Suprapubic skin (tissue), 4 donors: Measurements from ENCODE around the gene USP48. TPM values are rescaled to one million over a fixed set of nuclear protein-coding genes. Genes with fewer than 3 reads are reported as not detected.

Experiments
- DNase-seq, 2 donors: peaks; one replicate each; pipeline ENCODE4 v3.0.0-alpha.2; 2019; ENCODE audit warnings: low spot score in 2 of 2
- H3K27ac ChIP-seq: fragments of 200-600 bp; sonication (generic); one replicate; pipeline ENCODE4 v1.5.1; 2019
- H3K27me3 ChIP-seq: fragments of 200-600 bp; sonication (generic); one replicate; pipeline ENCODE4 v1.5.1; 2019
- H3K36me3 ChIP-seq: fragments of 200-600 bp; sonication (generic); one replicate; pipeline ENCODE4 v1.5.1; 2019
- H3K4me1 ChIP-seq: fragments of 200-600 bp; sonication (generic); one replicate; pipeline ENCODE4 v1.5.1; 2019
- H3K4me3 ChIP-seq: fragments of 200-600 bp; sonication (generic); one replicate; pipeline ENCODE4 v1.5.1; 2019; ENCODE audit warnings: mild to moderate bottlenecking
- H3K9me3 ChIP-seq: fragments of 200-600 bp; sonication (generic); one replicate; pipeline ENCODE4 v1.5.1; 2019
- EP300 ChIP-seq: sonication (generic); formaldehyde crosslinking; IDR thresholded peaks from one replicate; pipeline ENCODE4 v1.6.1; 2017; ENCODE audit warnings: antibody characterized with exemption
- POLR2A ChIP-seq, 2 donors: fragments of 450-650 bp; IDR thresholded peaks; one replicate each; pipeline ENCODE4 v1.6.1; 2017; ENCODE audit warnings: antibody characterized with exemption in 2 of 2, mild to moderate bottlenecking in 2 of 2, moderate library complexity in 2 of 2
- POLR2AphosphoS5 ChIP-seq, 3 donors: sonication (generic); formaldehyde crosslinking; IDR thresholded peaks; one replicate each; pipeline ENCODE4 v1.6.1; 2017; ENCODE audit warnings: antibody characterized with exemption in 3 of 3
- WGBS: methylation state at CpG from one replicate; pipeline ENCODE4 v1.1.5; 2018; 5-methylcytosine and 5-hydroxymethylcytosine counted together
- total RNA-seq, 4 donors: library from RNA; depleted of rRNA; stranded (reverse); fragments of >200 nt; gene quantifications; one replicate each; pipeline ENCODE4 v1.1.0, GENCODE V29; 2016
- TF ChIP-seq, protein P1 (sequence below), 2 donors: fragments of 200-600 bp in 1 of 2; fragments of 450-650 bp in 1 of 2; sonication (generic) in 1 of 2; IDR thresholded peaks; one replicate each; pipeline ENCODE4 v1.5.1; 2016 to 2019; ENCODE audit warnings: antibody characterized with exemption in 2 of 2, mild to moderate bottlenecking in 1 of 2, moderate library complexity in 1 of 2

The USP48 gene
- total RNA-seq, 4 donors from 2014 or later = 27.7 to 151 (median 46.0) TPM

DNA sequence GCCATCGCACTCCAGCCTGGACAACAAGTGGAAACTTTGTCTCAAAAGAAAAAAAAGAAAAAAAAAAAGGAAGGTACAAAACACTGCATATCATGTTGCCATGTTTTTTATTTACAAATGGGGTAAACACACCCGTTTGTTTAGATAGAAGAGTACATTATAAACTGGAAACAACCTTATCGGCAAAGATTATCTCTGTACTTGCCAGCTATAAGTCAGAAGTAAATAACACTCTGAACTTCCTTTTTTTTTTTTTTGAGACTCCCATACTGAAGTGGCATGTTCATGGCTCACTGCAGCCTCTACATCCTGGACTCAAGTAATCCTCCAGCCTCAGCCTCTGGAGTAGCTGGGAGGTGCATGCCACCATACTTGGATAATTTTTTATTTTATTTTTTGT is 21.9 kb downstream of the USP48 start:
- Histone ChIP-seq H3K27me3 (no peaks in the 10 kb centered on the region), H3K27ac (no peak overlapping the region), H3K4me3 (no peak overlapping the region), H3K36me3 (peaks cover 5% of the 10 kb centered on the region), H3K4me1 (peaks cover 42% of the 10 kb centered on the region), H3K9me3 (no peaks in the 10 kb centered on the region)
- TF ChIP-seq EP300 (no peak), POLR2A (IDR thresholded peaks at IDR 0.05) (no peak), POLR2AphosphoS5 (IDR thresholded peaks at IDR 0.05) (no peak)
- TF ChIP-seq, protein P1, sequence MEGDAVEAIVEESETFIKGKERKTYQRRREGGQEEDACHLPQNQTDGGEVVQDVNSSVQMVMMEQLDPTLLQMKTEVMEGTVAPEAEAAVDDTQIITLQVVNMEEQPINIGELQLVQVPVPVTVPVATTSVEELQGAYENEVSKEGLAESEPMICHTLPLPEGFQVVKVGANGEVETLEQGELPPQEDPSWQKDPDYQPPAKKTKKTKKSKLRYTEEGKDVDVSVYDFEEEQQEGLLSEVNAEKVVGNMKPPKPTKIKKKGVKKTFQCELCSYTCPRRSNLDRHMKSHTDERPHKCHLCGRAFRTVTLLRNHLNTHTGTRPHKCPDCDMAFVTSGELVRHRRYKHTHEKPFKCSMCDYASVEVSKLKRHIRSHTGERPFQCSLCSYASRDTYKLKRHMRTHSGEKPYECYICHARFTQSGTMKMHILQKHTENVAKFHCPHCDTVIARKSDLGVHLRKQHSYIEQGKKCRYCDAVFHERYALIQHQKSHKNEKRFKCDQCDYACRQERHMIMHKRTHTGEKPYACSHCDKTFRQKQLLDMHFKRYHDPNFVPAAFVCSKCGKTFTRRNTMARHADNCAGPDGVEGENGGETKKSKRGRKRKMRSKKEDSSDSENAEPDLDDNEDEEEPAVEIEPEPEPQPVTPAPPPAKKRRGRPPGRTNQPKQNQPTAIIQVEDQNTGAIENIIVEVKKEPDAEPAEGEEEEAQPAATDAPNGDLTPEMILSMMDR (IDR thresholded peaks at IDR 0.05) = no peak
- WGBS = 66% methylated on average over 3 of the region's 3 CpGs
- DNase-seq = no peak

DNA sequence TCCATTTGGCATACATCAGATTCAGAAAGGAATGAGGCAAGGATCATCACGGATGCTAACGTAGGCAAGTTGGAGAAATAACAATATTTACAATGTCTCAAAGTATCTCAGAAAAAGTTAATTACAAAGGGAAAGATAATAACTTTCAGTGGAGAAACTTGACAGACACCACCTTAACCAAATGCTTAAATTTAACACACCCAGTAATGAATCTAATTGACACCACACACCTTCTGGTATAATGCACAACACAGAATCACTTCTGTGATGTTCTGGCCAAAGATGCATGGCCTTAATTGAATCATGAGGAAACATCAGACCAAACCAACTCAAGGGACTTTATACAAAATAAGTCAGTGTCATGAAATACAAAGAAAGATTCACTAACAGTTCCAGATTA is 23.1 kb downstream of the USP48 start:
- Histone ChIP-seq H3K27ac (no peak overlapping the region), H3K4me1 (peaks cover 30% of the 10 kb centered on the region), H3K27me3 (no peaks in the 10 kb centered on the region), H3K36me3 (peaks cover 17% of the 10 kb centered on the region), H3K9me3 (no peaks in the 10 kb centered on the region), H3K4me3 (no peak overlapping the region)
- TF ChIP-seq POLR2AphosphoS5 (IDR thresholded peaks at IDR 0.05) = no peak
- TF ChIP-seq POLR2A (IDR thresholded peaks at IDR 0.05) = no peak
- TF ChIP-seq EP300 = no peak
- TF ChIP-seq, protein P1 (IDR thresholded peaks at IDR 0.05) = no peak
- WGBS = 56% methylated on average over 2 of the region's 2 CpGs
- no peak for DNase-seq

DNA sequence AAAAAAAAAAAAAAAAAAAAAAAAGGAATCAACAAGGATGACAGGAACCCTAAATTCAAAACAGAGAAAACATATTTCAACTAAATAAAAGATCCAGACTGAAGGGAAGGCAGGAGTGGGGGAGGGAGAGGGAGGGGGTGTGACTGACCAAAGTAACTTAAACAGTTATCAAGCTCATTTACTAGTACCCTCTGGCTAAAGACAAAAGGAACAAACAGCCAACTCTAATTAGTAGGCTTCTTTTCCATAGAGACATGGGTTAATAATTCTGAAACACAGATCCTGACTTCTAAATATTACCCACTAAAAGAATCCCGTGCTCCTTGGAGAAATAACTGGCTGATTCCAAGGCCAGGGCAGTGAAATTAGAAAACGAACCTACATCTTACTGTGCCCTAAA is 23.8 kb downstream of the USP48 start:
- no peak overlapping the region for H3K27ac ChIP-seq
- H3K4me1 ChIP-seq = peaks cover 24% of the 10 kb centered on the region

DNA sequence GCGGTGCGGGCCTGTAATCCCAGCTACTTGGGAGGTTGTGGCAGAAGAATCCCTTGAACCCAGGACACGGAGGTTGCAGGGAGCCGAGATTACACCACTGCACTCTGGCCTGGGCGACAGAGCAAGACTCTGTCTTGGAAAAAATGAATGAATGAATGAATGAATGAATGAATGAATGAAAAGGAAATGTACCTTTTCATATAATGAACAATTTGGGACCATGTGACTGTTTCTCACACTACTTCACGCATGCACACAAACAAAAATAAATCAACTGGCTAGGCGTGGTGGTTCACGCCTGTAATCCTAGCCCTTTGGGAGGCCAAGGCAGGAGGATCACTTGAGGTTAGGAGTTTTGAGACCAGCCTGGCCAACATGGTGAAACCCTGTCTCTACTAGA is 24.3 kb downstream of the USP48 start:
- Histone ChIP-seq H3K27me3 (no peaks in the 10 kb centered on the region), H3K36me3 (peaks cover 29% of the 10 kb centered on the region), H3K9me3 (no peaks in the 10 kb centered on the region), H3K4me3 (no peak overlapping the region), H3K4me1 (peaks cover 18% of the 10 kb centered on the region), H3K27ac (no peak overlapping the region)
- 96% methylated on average over 8 of the region's 8 CpGs for WGBS
- DNase-seq = no peak
- TF ChIP-seq EP300 = no peak
- no peak for TF ChIP-seq POLR2A (IDR thresholded peaks at IDR 0.05)
- TF ChIP-seq, protein P1 (IDR thresholded peaks at IDR 0.05) = no peak
- TF ChIP-seq POLR2AphosphoS5 (IDR thresholded peaks at IDR 0.05) = no peak

More for the DNA sequence above, 23.8 kb downstream of the USP48 start:
- Histone ChIP-seq H3K9me3 (no peaks in the 10 kb centered on the region), H3K4me3 (no peak overlapping the region), H3K27me3 (no peaks in the 10 kb centered on the region), H3K36me3 (peaks cover 24% of the 10 kb centered on the region)
- TF ChIP-seq POLR2AphosphoS5 (IDR thresholded peaks at IDR 0.05) (no peak), POLR2A (IDR thresholded peaks at IDR 0.05) (no peak), EP300 (no peak)
- TF ChIP-seq, protein P1 (IDR thresholded peaks at IDR 0.05) = no peak
- DNase-seq = no peak
- 55% methylated on average over 2 of the region's 2 CpGs for WGBS

DNA sequence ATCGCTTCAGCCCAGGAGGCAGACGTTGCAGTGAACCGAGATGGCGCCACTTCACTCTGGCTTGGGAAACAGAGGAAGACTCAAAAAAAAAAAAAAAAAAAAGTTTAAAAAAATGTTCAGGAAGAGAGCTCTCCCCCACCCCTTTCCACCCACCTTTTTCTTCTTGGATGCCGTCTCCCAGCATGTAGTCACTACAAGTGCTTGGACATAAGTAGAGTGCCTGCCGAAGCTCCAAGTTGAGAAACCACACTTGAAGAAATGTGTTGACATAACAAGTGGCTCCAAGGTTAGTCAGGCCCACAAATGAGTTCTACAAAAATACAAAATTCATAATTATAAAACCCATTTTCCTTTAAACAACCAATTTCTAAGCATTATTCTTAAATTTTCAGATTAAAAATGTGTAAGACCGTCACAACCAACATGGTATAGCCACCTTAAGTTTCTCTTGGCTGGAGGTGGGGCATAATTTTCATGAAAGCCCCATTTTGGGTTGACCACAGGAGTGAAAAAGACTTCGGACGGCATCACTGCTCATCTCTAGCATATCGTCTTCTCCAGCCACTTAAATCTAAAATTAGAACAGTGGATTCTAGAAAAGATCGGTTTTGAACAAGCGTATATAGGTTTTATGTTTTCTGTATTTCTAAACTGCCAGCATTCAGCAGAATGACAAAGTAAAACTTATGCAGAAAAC is 26.4 kb downstream of the USP48 start:
- H3K36me3 ChIP-seq = peaks cover 46% of the 10 kb centered on the region
- no peak for DNase-seq
- WGBS = 88% methylated on average over 12 of the region's 12 CpGs
- H3K27me3 ChIP-seq = no peaks in the 10 kb centered on the region
- no peak overlapping the region for H3K4me3 ChIP-seq
- TF ChIP-seq, protein P1 (IDR thresholded peaks at IDR 0.05) = no peak
- no peak for TF ChIP-seq EP300
- TF ChIP-seq POLR2A (IDR thresholded peaks at IDR 0.05) = no peak
- TF ChIP-seq POLR2AphosphoS5 (IDR thresholded peaks at IDR 0.05) = no peak
- H3K4me1 ChIP-seq = peaks cover 10% of the 10 kb centered on the region
- no peaks in the 10 kb centered on the region for H3K9me3 ChIP-seq
- H3K27ac ChIP-seq = no peak overlapping the region
